HTR-8/SVneo (cell line): ENCODE measurements around the gene AFF3.

ENCODE experiments used
- DNase-seq: peaks from one replicate; pipeline ENCODE4 v3.0.0; 2011; ENCODE audit warnings: low spot score, mixed read lengths; ENCODE audit not compliant: insufficient read length
- FAIRE-seq: peaks from 2 replicates; lab custom pipeline; 2011; peaks lifted over from hg19 to GRCh38; lab: Jason Lieb, UNC

Gene AFF3

GRCh38 chr2:100021791-100022340, 120.5 kb downstream of the AFF3 start:
- FAIRE-seq = no peak
- DNase-seq = no peak

- FAIRE-seq (no peak), DNase-seq (no peak)
Measured at GRCh38 chr2:100019499-100019898, 122.9 kb downstream of the AFF3 start.

- FAIRE-seq (no peak), DNase-seq (peak; percentile 53)
Measured at GRCh38 chr2:100018341-100019193, 123.8 kb downstream of the AFF3 start.

GRCh38 chr2:100017633-100018032, 124.8 kb downstream of the AFF3 start:
- no peak for FAIRE-seq
- no peak for DNase-seq

GRCh38 chr2:100016756-100017155, 125.6 kb downstream of the AFF3 start:
- no peak for DNase-seq
- FAIRE-seq = no peak

- FAIRE-seq = no peak
- DNase-seq = no peak
Measured at GRCh38 chr2:100015849-100016248, 126.5 kb downstream of the AFF3 start.

GRCh38 chr2:100013892-100014677, 128.3 kb downstream of the AFF3 start:
- DNase-seq = peak; percentile 75
- peak; percentile 98 for FAIRE-seq

- no peak for FAIRE-seq
- no peak for DNase-seq
Measured at GRCh38 chr2:100012561-100012960, 129.8 kb downstream of the AFF3 start.

GRCh38 chr2:100011272-100011731, 131.1 kb downstream of the AFF3 start:
- FAIRE-seq (peak; percentile 69), DNase-seq (peak; percentile 41)

GRCh38 chr2:100010606-100011005, 131.8 kb downstream of the AFF3 start:
- FAIRE-seq (no peak), DNase-seq (no peak)

- FAIRE-seq = no peak
Measured at GRCh38 chr2:100009743-100010142, 132.6 kb downstream of the AFF3 start.

GRCh38 chr2:100008956-100009355, 133.4 kb downstream of the AFF3 start:
- DNase-seq (no peak), FAIRE-seq (no peak)

More at GRCh38 chr2:100009743-100010142, 132.6 kb downstream of the AFF3 start:
- no peak for DNase-seq

GRCh38 chr2:100006516-100006915, 135.9 kb downstream of the AFF3 start:
- no peak for FAIRE-seq
- DNase-seq = no peak

- no peak for DNase-seq
- FAIRE-seq = no peak
Measured at GRCh38 chr2:100004959-100005387, 137.4 kb downstream of the AFF3 start.

GRCh38 chr2:100004348-100004884, 138.0 kb downstream of the AFF3 start:
- FAIRE-seq = no peak
- no peak for DNase-seq

- DNase-seq (no peak), FAIRE-seq (no peak)
Measured at GRCh38 chr2:100002059-100002458, 140.3 kb downstream of the AFF3 start.

GRCh38 chr2:100000915-100001707, 141.3 kb downstream of the AFF3 start:
- no peak for FAIRE-seq

GRCh38 chr2:99998651-99999320, 143.6 kb downstream of the AFF3 start:
- DNase-seq (no peak), FAIRE-seq (no peak)

More at GRCh38 chr2:100000915-100001707, 141.3 kb downstream of the AFF3 start:
- no peak for DNase-seq

GRCh38 chr2:99989905-99990304, 152.5 kb downstream of the AFF3 start:
- no peak for DNase-seq
- no peak for FAIRE-seq
